ENCODE results near the gene COX19. TPM values are rescaled to one million over a fixed set of nuclear protein-coding genes. Genes with fewer than 3 reads are reported as not detected.

The COX19 gene
- total and polyA plus RNA-seq, 2 donors (not counting 3 experiments of a cell fraction or from before 2014, with no cell fraction given) = 6.8 to 10.6 TPM

- Histone ChIP-seq H3K27me3 (ENCODE audit: control insufficient read depth in 2 of 2, insufficient read depth in 2 of 2, low read length in 2 of 2) (peaks cover 2 to 4% of the 10 kb centered on the region in 2 experiments), H4K20me1 (replicated peaks; ENCODE audit: control insufficient read depth, extremely low read depth, insufficient read depth, low read length) (no peaks in the 10 kb centered on the region), H3K9me3 (replicated peaks; ENCODE audit: control insufficient read depth, insufficient read depth, low read length) (no peaks in the 10 kb centered on the region), H3K36me3 (ENCODE audit: control insufficient read depth in 2 of 2, extremely low read depth in 1 of 2, insufficient read depth in 2 of 2, low read length in 2 of 2) (no peaks in the 10 kb centered on the region), H3K4me1 (ENCODE audit: control insufficient read depth, extremely low read depth, insufficient read depth, low read length) (no peaks in the 10 kb centered on the region), H3K4me2 (ENCODE audit: insufficient read depth, low read length) (no peak overlapping the region), H3K4me3 (replicated peaks in 1 of 3; ENCODE audit: insufficient read depth in 1 of 3, low read depth in 1 of 3, low read length in 3 of 3) (no peak overlapping the region), H3K9ac (replicated peaks; ENCODE audit: extremely low read depth, insufficient read depth, low read length) (no peak overlapping the region), H3K27ac (ENCODE audit: insufficient read depth, low read depth, low read length) (no peak overlapping the region), H2AFZ (ENCODE audit: low read depth, low read length) (no peak overlapping the region), H3K9me1 (replicated peaks; ENCODE audit: control insufficient read depth, extremely low read depth, insufficient read depth, low read length) (no peaks in the 10 kb centered on the region), H3K79me2 (ENCODE audit: control insufficient read depth, insufficient read depth, low read length) (no peaks in the 10 kb centered on the region)
- CTCF ChIA-PET = no interaction called here
- dilution Hi-C loops (cut with MboI; ENCODE audit: extremely low pct_ligation_motif_present, low sequenced_read_pairs) = no loop called here
- POLR2A ChIA-PET = no interaction called here
- FAIRE-seq = no peak
- no peak for DNase-seq (ENCODE audit: low read depth, low spot score)
- intact Hi-C loops (cut with micrococcal nuclease) = no loop called here
- TF ChIP-seq EZH2 (IDR thresholded peaks at IDR 0.05; ENCODE audit: borderline replicate concordance, low read depth, low read length, severe bottlenecking) = no peak
- no peak for TF ChIP-seq FOS (IDR thresholded peaks at IDR 0.05; ENCODE audit: borderline replicate concordance, insufficient read depth, low read length)
- TF ChIP-seq CTCF (IDR thresholded peaks at IDR 0.05; ENCODE audit: extremely low read depth in 1 of 2, insufficient read depth in 1 of 2, low read depth in 1 of 2, low read length in 2 of 2) = no peak
- TF ChIP-seq POLR2AphosphoS5 (IDR thresholded peaks at IDR 0.05; ENCODE audit: insufficient read depth, low read depth, low read length) = no peak
- no peak for TF ChIP-seq MAX (IDR thresholded peaks at IDR 0.05; ENCODE audit: insufficient read depth, insufficient read length)
- TF ChIP-seq MYC (IDR thresholded peaks at IDR 0.05; ENCODE audit: low read depth, low read length) = no peak
- no peak for TF ChIP-seq POLR2A (IDR thresholded peaks at IDR 0.05; ENCODE audit: low read depth, low read length)
- no peak for TF ChIP-seq JUN (IDR thresholded peaks at IDR 0.05; ENCODE audit: borderline replicate concordance, insufficient read depth, insufficient read length, low read depth)
- TF ChIP-seq GATA2 (IDR thresholded peaks at IDR 0.05; ENCODE audit: insufficient read depth, insufficient read length, low read depth, low read length) = no peak
- BruUV-seq (replicated peaks) = no TSS peak
These were observed 19.3 kb downstream of the COX19 start for GRCh38 chr7:956031-956430.
